Stimulated activated CD8-positive, alpha-beta memory T cell treated with anti-CD3 and anti-CD28 coated beads, Interleukin-4, amount 100 ng/mL, for 1 hour (primary cell): Measurements from ENCODE around the gene PPM1H.
"Not testable (repeated sequence)": the region's sequence is repeated elsewhere in the genome, so short reads cannot be mapped to it uniquely, and the experiment has no call there.

ENCODE experiments used
- DNase-seq, 2 donors: peaks; one replicate each; pipeline ENCODE4 v3.0.0-alpha.2; 2020; ENCODE audit warnings: low read depth in 2 of 2, low spot score in 1 of 2

PPM1H gene

GRCh38 chr12:62934799-62935674 is at the start of gene PPM1H:
TSS of gene PPM1H (minus strand) at chr12:62935150. CDS start at chr12:62934736, 414 bp downstream.
- no peak for DNase-seq

- DNase-seq, result no peak
Observed at GRCh38 chr12:62983594-62983993, 48.6 kb upstream of the PPM1H start.

GRCh38 chr12:62978768-62979167 is 43.8 kb upstream of the PPM1H start:
- no peak for DNase-seq

GRCh38 chr12:62977883-62978282 is 42.9 kb upstream of the PPM1H start:
- no peak for DNase-seq

GRCh38 chr12:62977418-62977817 is 42.5 kb upstream of the PPM1H start:
- no peak for DNase-seq

GRCh38 chr12:62976110-62976662 is 41.2 kb upstream of the PPM1H start:
- no peak for DNase-seq

GRCh38 chr12:62971769-62972525 is 37.0 kb upstream of the PPM1H start:
- no peak for DNase-seq

- no peak for DNase-seq
Observed at GRCh38 chr12:62969695-62970094, 34.7 kb upstream of the PPM1H start.

- DNase-seq, result no peak
Observed at GRCh38 chr12:62967701-62968100, 32.8 kb upstream of the PPM1H start.

- no peak for DNase-seq
Observed at GRCh38 chr12:62966990-62967506, 32.1 kb upstream of the PPM1H start.

GRCh38 chr12:62966446-62966989 is 31.6 kb upstream of the PPM1H start:
- not testable (repeated sequence) for DNase-seq

GRCh38 chr12:62965700-62966099 is 30.8 kb upstream of the PPM1H start:
- not testable (repeated sequence) for DNase-seq

- DNase-seq, result not testable (repeated sequence)
Observed at GRCh38 chr12:62965242-62965641, 30.3 kb upstream of the PPM1H start.

- no peak for DNase-seq
Observed at GRCh38 chr12:62963486-62964041, 28.6 kb upstream of the PPM1H start.

- no peak for DNase-seq
Observed at GRCh38 chr12:62960324-62960723, 25.4 kb upstream of the PPM1H start.

- DNase-seq, result no peak
Observed at GRCh38 chr12:62959745-62960144, 24.8 kb upstream of the PPM1H start.

GRCh38 chr12:62957233-62957953 is 22.4 kb upstream of the PPM1H start:
- DNase-seq, result no peak

- no peak for DNase-seq
Observed at GRCh38 chr12:62955678-62956077, 20.7 kb upstream of the PPM1H start.

GRCh38 chr12:62950317-62950716 is 15.4 kb upstream of the PPM1H start:
- no peak for DNase-seq

GRCh38 chr12:62948123-62948522 is 13.2 kb upstream of the PPM1H start:
- no peak for DNase-seq
